ENCODE measurements around the gene DUSP1. TPM values are rescaled to one million over a fixed set of nuclear protein-coding genes. Genes with fewer than 3 reads are reported as not detected.

Gene DUSP1
- total and polyA plus RNA-seq, 2 experiments from 2014 or later = 547 to 583 TPM

DNA sequence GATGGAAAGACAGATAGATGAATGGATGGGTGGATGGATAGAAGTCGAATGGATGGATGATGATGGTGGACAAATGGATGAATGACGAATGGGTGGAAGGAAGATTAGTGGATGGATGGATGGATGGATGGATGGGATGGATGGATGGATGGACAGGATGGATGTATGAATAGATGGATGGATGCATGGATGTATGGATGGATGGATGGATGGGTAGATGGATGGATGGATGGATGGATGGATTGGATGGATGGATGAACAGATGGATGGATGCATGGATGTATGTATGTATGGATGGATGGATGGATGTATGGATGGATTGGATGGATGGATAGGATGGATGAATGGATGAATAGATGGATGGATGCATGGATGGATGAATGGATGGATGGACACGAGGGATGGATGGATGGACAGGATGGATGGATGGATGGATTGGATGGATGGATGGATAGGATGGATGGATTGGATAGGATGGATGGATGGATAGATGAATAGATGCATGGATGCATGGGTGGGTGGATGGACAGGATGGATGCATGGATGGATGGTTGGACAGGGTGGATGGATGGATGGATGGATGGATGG, 52.4 kb downstream of the DUSP1 start:
- no peak overlapping the region for H3K27ac ChIP-seq
- 90% methylated on average over 3 of the region's 3 CpGs for WGBS (ENCODE audit: low lambda C conversion rate, missing lambda C conversion rate)
- H3K36me3 ChIP-seq (replicated peaks; ENCODE audit: insufficient read depth, low read depth) = no peaks in the 10 kb centered on the region
- peaks cover 4% of the 10 kb centered on the region for H3K4me1 ChIP-seq (ENCODE audit: insufficient read depth)
- DNase-seq (ENCODE audit: low spot score) = no peak
- no peaks in the 10 kb centered on the region for H3K9me2 ChIP-seq (replicated peaks; ENCODE audit: insufficient read depth)
- no peak overlapping the region for H3K4me2 ChIP-seq
- H3K79me2 ChIP-seq = no peaks in the 10 kb centered on the region
- no peak overlapping the region for H2AFZ ChIP-seq
- H3K9me3 ChIP-seq (ENCODE audit: low read depth) = no peaks in the 10 kb centered on the region
- H3K27me3 ChIP-seq = peaks cover 3% of the 10 kb centered on the region
- H4K20me1 ChIP-seq (ENCODE audit: insufficient read depth, poor library complexity, severe bottlenecking) = no peaks in the 10 kb centered on the region
- no peak for TF ChIP-seq EZH2phosphoT487 (IDR thresholded peaks at IDR 0.05; ENCODE audit: low read depth, severe bottlenecking, unreplicated experiment)
- TF ChIP-seq EZH2 (IDR thresholded peaks at IDR 0.05; ENCODE audit: borderline replicate concordance) = no peak
- TF ChIP-seq, protein P1, sequence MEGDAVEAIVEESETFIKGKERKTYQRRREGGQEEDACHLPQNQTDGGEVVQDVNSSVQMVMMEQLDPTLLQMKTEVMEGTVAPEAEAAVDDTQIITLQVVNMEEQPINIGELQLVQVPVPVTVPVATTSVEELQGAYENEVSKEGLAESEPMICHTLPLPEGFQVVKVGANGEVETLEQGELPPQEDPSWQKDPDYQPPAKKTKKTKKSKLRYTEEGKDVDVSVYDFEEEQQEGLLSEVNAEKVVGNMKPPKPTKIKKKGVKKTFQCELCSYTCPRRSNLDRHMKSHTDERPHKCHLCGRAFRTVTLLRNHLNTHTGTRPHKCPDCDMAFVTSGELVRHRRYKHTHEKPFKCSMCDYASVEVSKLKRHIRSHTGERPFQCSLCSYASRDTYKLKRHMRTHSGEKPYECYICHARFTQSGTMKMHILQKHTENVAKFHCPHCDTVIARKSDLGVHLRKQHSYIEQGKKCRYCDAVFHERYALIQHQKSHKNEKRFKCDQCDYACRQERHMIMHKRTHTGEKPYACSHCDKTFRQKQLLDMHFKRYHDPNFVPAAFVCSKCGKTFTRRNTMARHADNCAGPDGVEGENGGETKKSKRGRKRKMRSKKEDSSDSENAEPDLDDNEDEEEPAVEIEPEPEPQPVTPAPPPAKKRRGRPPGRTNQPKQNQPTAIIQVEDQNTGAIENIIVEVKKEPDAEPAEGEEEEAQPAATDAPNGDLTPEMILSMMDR (IDR thresholded peaks at IDR 0.05; ENCODE audit: poor library complexity) = no peak
- no peak overlapping the region for H3K4me3 ChIP-seq

Small RNAs within 50 kb of the gene (small RNA-seq; reads per million reads assigned to genes)
- not detected for gene AC022217.4
- not detected for gene RF00019

Other genes with a start within 250 kb of the DUSP1 start
- gene NEURL1B, start 129.9 kb downstream of the DUSP1 start, total RNA-seq = 3.9 and 5.8 TPM in 2 replicates
- gene NEURL1B, start 129.9 kb downstream of the DUSP1 start, polyA plus RNA-seq = 0.65 and 1.00 TPM in 2 replicates
- 105 and 107 TPM in 2 replicates for gene ERGIC1, start 63.1 kb upstream of the DUSP1 start, total RNA-seq
- gene ERGIC1, start 63.1 kb upstream of the DUSP1 start, polyA plus RNA-seq = 30.1 and 39.1 TPM in 2 replicates
- gene RPL26L1, start 188.2 kb upstream of the DUSP1 start, total RNA-seq = 48.0 and 51.5 TPM in 2 replicates
- 55.2 and 69.1 TPM in 2 replicates for gene RPL26L1, start 188.2 kb upstream of the DUSP1 start, polyA plus RNA-seq
- gene ATP6V0E1, start 212.6 kb upstream of the DUSP1 start, total RNA-seq = 216 and 283 TPM in 2 replicates
- 631 and 657 TPM in 2 replicates for gene ATP6V0E1, start 212.6 kb upstream of the DUSP1 start, polyA plus RNA-seq

All from hepatocyte (in vitro differentiated cells).